DOHH2 (cell line): ENCODE data around the gene MDN1.

Experiments
- CTCF ChIP-seq: fragments of 200-600 bp; sonication (generic); IDR thresholded peaks from one replicate; pipeline ENCODE4 v1.5.1; 2014; ENCODE audit warnings: antibody characterized with exemption, mild to moderate bottlenecking, low read depth, low read length; ENCODE audit not compliant: poor library complexity, severe bottlenecking
- EZH2phosphoT487 ChIP-seq: fragments of 200-600 bp; sonication (generic); IDR thresholded peaks from 2 replicates; pipeline ENCODE4 v1.6.1; 2017; ENCODE audit warnings: borderline replicate concordance, mild to moderate bottlenecking, antibody characterized with exemption, low read length, moderate library complexity, mixed read lengths

GRCh38 chr6:89797317-89797716 is 22.3 kb downstream of the MDN1 start:
- no peak for TF ChIP-seq CTCF
- no peak for TF ChIP-seq EZH2phosphoT487
